H9 (cell line): Measurements from ENCODE around the gene CD2AP. TPM values are rescaled to one million over a fixed set of nuclear protein-coding genes. Genes with fewer than 3 reads are reported as not detected.

Experiments used
- DNase-seq: peaks from one replicate; pipeline ENCODE4 v3.0.0-alpha.2; 2017
- H2AFZ ChIP-seq: one replicate; pipeline ENCODE4 v1.6.1; 2013; ENCODE audit warnings: mild to moderate bottlenecking, low read length, control low read depth, moderate library complexity
- H2AK5ac ChIP-seq: 2 replicates; pipeline ENCODE4 v1.6.1; 2013; ENCODE audit warnings: low read length, control low read depth, mixed read lengths; ENCODE audit not compliant: insufficient read length
- H2BK120ac ChIP-seq: one replicate; pipeline ENCODE4 v1.6.1; 2013; ENCODE audit warnings: low read depth, mild to moderate bottlenecking, low read length, control low read depth, inconsistent platforms; ENCODE audit not compliant: poor library complexity, severe bottlenecking
- H2BK12ac ChIP-seq: 2 replicates; pipeline ENCODE4 v1.6.1; 2013; ENCODE audit warnings: low read length, control low read depth, mixed read lengths, low read depth; ENCODE audit not compliant: insufficient read length
- H2BK15ac ChIP-seq: 2 replicates; pipeline ENCODE4 v1.6.1; 2013; ENCODE audit warnings: low read depth, low read length, control low read depth
- H2BK20ac ChIP-seq: one replicate; pipeline ENCODE4 v1.6.1; 2013; ENCODE audit warnings: low read depth, mild to moderate bottlenecking, low read length, control low read depth, inconsistent platforms; ENCODE audit not compliant: poor library complexity, severe bottlenecking
- H2BK5ac ChIP-seq: 2 replicates; pipeline ENCODE4 v1.6.1; 2013; ENCODE audit warnings: low read length, control low read depth, mixed read lengths; ENCODE audit not compliant: insufficient read length
- H3K14ac ChIP-seq: 2 replicates; pipeline ENCODE4 v1.6.1; 2013; ENCODE audit warnings: low read length, control low read depth; ENCODE audit not compliant: insufficient read depth
- H3K18ac ChIP-seq: 2 replicates; pipeline ENCODE4 v1.6.1; 2013; ENCODE audit warnings: low read depth, mild to moderate bottlenecking, mixed read lengths, low read length, control low read depth; ENCODE audit not compliant: insufficient read length
- H3K23ac ChIP-seq: 2 replicates; pipeline ENCODE4 v1.6.1; 2013; ENCODE audit warnings: low read length, control low read depth, mixed read lengths, low read depth; ENCODE audit not compliant: insufficient read length
- H3K23me2 ChIP-seq: 2 replicates; pipeline ENCODE4 v1.6.1; 2013; ENCODE audit warnings: low read depth, mild to moderate bottlenecking, mixed read lengths, low read length, control low read depth; ENCODE audit not compliant: insufficient read length, poor library complexity, severe bottlenecking
- H3K27ac ChIP-seq: 2 replicates; pipeline ENCODE4 v1.5.1; 2013; ENCODE audit warnings: low read length, control low read depth, mixed read lengths, low read depth; ENCODE audit not compliant: insufficient read length
- H3K27me3 ChIP-seq: 2 replicates; pipeline ENCODE4 v1.6.1; 2013; ENCODE audit warnings: low read length, control low read depth, inconsistent platforms; ENCODE audit not compliant: insufficient read depth
- H3K4ac ChIP-seq: 2 replicates; pipeline ENCODE4 v1.6.1; 2013; ENCODE audit warnings: low read depth, mild to moderate bottlenecking, control low read depth, inconsistent platforms, low read length, moderate library complexity
- H3K4me1 ChIP-seq: 2 replicates; pipeline ENCODE4 v1.6.1; 2013; ENCODE audit warnings: low read length, control low read depth, inconsistent platforms; ENCODE audit not compliant: insufficient read depth
- H3K4me2 ChIP-seq: 2 replicates; pipeline ENCODE4 v1.6.1; 2013; ENCODE audit warnings: low read length, control low read depth, mixed read lengths; ENCODE audit not compliant: insufficient read length, insufficient read depth
- H3K56ac ChIP-seq: 2 replicates; pipeline ENCODE4 v1.6.1; 2013; ENCODE audit warnings: low read depth, mild to moderate bottlenecking, mixed read lengths, low read length, control low read depth; ENCODE audit not compliant: insufficient read length
- H3K79me1 ChIP-seq: 2 replicates; pipeline ENCODE4 v1.6.1; 2013; ENCODE audit warnings: low read depth, mild to moderate bottlenecking, moderate library complexity, low read length, control low read depth, inconsistent platforms; ENCODE audit not compliant: insufficient read depth, poor library complexity, severe bottlenecking
- H3K79me2 ChIP-seq: 2 replicates; pipeline ENCODE4 v1.6.1; 2013; ENCODE audit warnings: low read length, control low read depth, inconsistent platforms; ENCODE audit not compliant: insufficient read depth
- H3K9ac ChIP-seq: 2 replicates; pipeline ENCODE4 v1.6.1; 2013; ENCODE audit warnings: low read length, control low read depth, mixed read lengths; ENCODE audit not compliant: insufficient read length; ENCODE audit errors: extremely low read depth
- H3K9me3 ChIP-seq: one replicate; pipeline ENCODE4 v1.6.1; 2013; ENCODE audit warnings: low read depth, low read length, inconsistent platforms; ENCODE audit not compliant: control insufficient read depth
- H3T11ph ChIP-seq: one replicate; pipeline ENCODE4 v1.6.1; 2013; ENCODE audit warnings: mild to moderate bottlenecking, low read length, control low read depth, inconsistent platforms
- H4K20me1 ChIP-seq: one replicate; pipeline ENCODE4 v1.6.1; 2013; ENCODE audit not compliant: control insufficient read depth, insufficient read length, insufficient read depth
- H4K5ac ChIP-seq: 2 replicates; pipeline ENCODE4 v1.6.1; 2013; ENCODE audit warnings: low read depth, mild to moderate bottlenecking, mixed read lengths, low read length, control low read depth; ENCODE audit not compliant: insufficient read length
- H4K8ac ChIP-seq: replicated peaks from 2 replicates; pipeline ENCODE4 v1.6.1; 2013; ENCODE audit warnings: low read length, control low read depth, mixed read lengths, low read depth; ENCODE audit not compliant: insufficient read length
- H4K91ac ChIP-seq: 2 replicates; pipeline ENCODE4 v1.6.1; 2013; ENCODE audit warnings: low read depth, mild to moderate bottlenecking, moderate library complexity, mixed read lengths, low read length, control low read depth; ENCODE audit not compliant: insufficient read length
- H3K27ac Mint-ChIP-seq, 3 experiments: 2 replicates in 2 of 3; 3 replicates in 1 of 3; pipeline ENCODE4 v1.8.0; 2020 to 2021; ENCODE audit warnings: mixed read lengths in 3 of 3, mild to moderate bottlenecking in 1 of 3, moderate library complexity in 1 of 3
- H3K27me3 Mint-ChIP-seq: 2 replicates; pipeline ENCODE4 v1.8.0; 2021; ENCODE audit warnings: low read depth, mild to moderate bottlenecking, moderate library complexity, mixed read lengths
- H3K36me3 Mint-ChIP-seq, 3 experiments: 2 replicates in 2 of 3; 3 replicates in 1 of 3; pipeline ENCODE4 v1.8.0; 2020 to 2021; ENCODE audit warnings: low read depth in 3 of 3, mixed read lengths in 3 of 3; ENCODE audit not compliant: insufficient read depth in 1 of 3
- H3K4me1 Mint-ChIP-seq, 2 experiments: 2 replicates each; pipeline ENCODE4 v1.8.0; 2020; ENCODE audit warnings: mixed read lengths in 2 of 2
- H3K4me3 Mint-ChIP-seq, 2 experiments: 2 replicates in 1 of 2; 3 replicates in 1 of 2; pipeline ENCODE4 v1.8.0; 2020 to 2021; ENCODE audit warnings: mild to moderate bottlenecking in 2 of 2, mixed read lengths in 2 of 2, moderate library complexity in 1 of 2
- H3K9me3 Mint-ChIP-seq, 2 experiments: 2 replicates in 1 of 2; 3 replicates in 1 of 2; pipeline ENCODE4 v1.8.0; 2020; ENCODE audit warnings: mild to moderate bottlenecking in 2 of 2, mixed read lengths in 2 of 2, moderate library complexity in 1 of 2
- CTCF ChIP-seq: fragments of 200-600 bp; sonication (generic); conservative IDR thresholded peaks from 3 replicates; pipeline ENCODE4 v1.8.0; 2021; ENCODE audit warnings: antibody characterized with exemption, mild to moderate bottlenecking
- WGBS: extraction: QIAGEN DNeasy Blood & Tissue Kit; methylation state at CpG from one replicate; pipeline ENCODE4 v1.1.7; 2013; ENCODE audit warnings: missing lambda C conversion rate, low lambda C conversion rate, mixed read lengths; ENCODE audit not compliant: insufficient read length; ENCODE audit errors: extremely low coverage; 5-methylcytosine and 5-hydroxymethylcytosine counted together
- total RNA-seq: library from RNA; stranded (reverse); gene quantifications from 2 replicates; pipeline ENCODE4 v1.2.1, GENCODE V29; 2021

The CD2AP gene
- total RNA-seq, 1 experiment from 2014 or later: 50.1 TPM

- WGBS: no CpG with 5 or more reads among the region's 1 CpG
- Histone ChIP-seq H3T11ph (no peak overlapping the region), H3K4me2 (no peak overlapping the region), H3K79me2 (0 out of 2 replicates have a peak, but pooled peaks cover 2% of the 10 kb centered on the region), H2BK120ac (no peak overlapping the region), H3K18ac (no peak overlapping the region), H3K14ac (no peak overlapping the region), H4K5ac (no peak overlapping the region), H3K56ac (no peak overlapping the region), H4K8ac (no peak overlapping the region), H2AFZ (no peak overlapping the region), H3K79me1 (no peaks in the 10 kb centered on the region), H2AK5ac (no peak overlapping the region), H3K23ac (no peak overlapping the region), H3K23me2 (peaks cover 5% of the 10 kb centered on the region), H3K9me3 (no peaks in the 10 kb centered on the region), H4K20me1 (no peaks in the 10 kb centered on the region), H2BK12ac (no peak overlapping the region), H2BK15ac (no peak overlapping the region), H2BK5ac (no peak overlapping the region), H3K4ac (no peak overlapping the region), H2BK20ac (no peak overlapping the region), H3K27ac (no peak overlapping the region), H3K4me1 (no peaks in the 10 kb centered on the region), H3K9ac (no peak overlapping the region), H4K91ac (no peak overlapping the region), H3K27me3 (no peaks in the 10 kb centered on the region)
- no peak overlapping the region for H3K4me3 Mint-ChIP-seq
- DNase-seq: no peak
- no peak overlapping the region for H3K27ac Mint-ChIP-seq
- no peak for TF ChIP-seq CTCF
- H3K27me3 Mint-ChIP-seq: no peaks in the 10 kb centered on the region
- H3K4me1 Mint-ChIP-seq: peaks cover 14% of the 10 kb centered on the region in 2 experiments
- peaks cover 0 to 3% of the 10 kb centered on the region in 2 experiments; a peak in 2 of 5 replicates for H3K9me3 Mint-ChIP-seq
- H3K36me3 Mint-ChIP-seq: 0 out of 7 replicates have a peak, but pooled peaks cover 0 to 3% (median 0%) of the 10 kb centered on the region in 3 experiments
These were observed 5.7 kb upstream of the CD2AP start for GRCh38 chr6:47471911-47472310.
